ENCODE data around the gene NFE2L3. TPM values are rescaled to one million over a fixed set of nuclear protein-coding genes. Genes with fewer than 3 reads are reported as not detected.
"Not testable (repeated sequence)": the region's sequence is repeated elsewhere in the genome, so short reads cannot be mapped to it uniquely, and the experiment has no call there.

The NFE2L3 gene
- total RNA-seq, 1 donor from 2014 or later, result 42.1 TPM

GRCh38 chr7:26169271-26169670 is 17.3 kb downstream of the NFE2L3 start:
- Mint-ChIP-seq H3K27me3 (ENCODE audit: unreplicated experiment) (peaks cover under 1% of the 10 kb centered on the region), H3K27ac (ENCODE audit: unreplicated experiment) (no peak overlapping the region), H3K36me3 (ENCODE audit: unreplicated experiment) (peaks cover 4% of the 10 kb centered on the region), H3K4me1 (ENCODE audit: low read depth, unreplicated experiment) (no peaks in the 10 kb centered on the region), H3K4me3 (ENCODE audit: unreplicated experiment) (no peak overlapping the region), H3K9me3 (ENCODE audit: unreplicated experiment) (peaks cover 2% of the 10 kb centered on the region)
- no peak for DNase-seq
- no peak for TF ChIP-seq CTCF (IDR thresholded peaks at IDR 0.05; ENCODE audit: partially characterized antibody, unreplicated experiment)

GRCh38 chr7:26170663-26171062 is 18.7 kb downstream of the NFE2L3 start:
- no peak for TF ChIP-seq CTCF (IDR thresholded peaks at IDR 0.05; ENCODE audit: partially characterized antibody, unreplicated experiment)
- peaks cover 4% of the 10 kb centered on the region for H3K36me3 Mint-ChIP-seq (ENCODE audit: unreplicated experiment)

GRCh38 chr7:26171601-26172000 is 19.6 kb downstream of the NFE2L3 start:
- H3K9me3 Mint-ChIP-seq (ENCODE audit: unreplicated experiment), result peaks cover 3% of the 10 kb centered on the region
- H3K4me3 Mint-ChIP-seq (ENCODE audit: unreplicated experiment), result no peak overlapping the region
- peaks cover 4% of the 10 kb centered on the region for H3K36me3 Mint-ChIP-seq (ENCODE audit: unreplicated experiment)
- peaks cover 4% of the 10 kb centered on the region for H3K27me3 Mint-ChIP-seq (ENCODE audit: unreplicated experiment)
- no peaks in the 10 kb centered on the region for H3K4me1 Mint-ChIP-seq (ENCODE audit: low read depth, unreplicated experiment)
- no peak overlapping the region for H3K27ac Mint-ChIP-seq (ENCODE audit: unreplicated experiment)
- no peak for TF ChIP-seq CTCF (IDR thresholded peaks at IDR 0.05; ENCODE audit: partially characterized antibody, unreplicated experiment)
- no peak for DNase-seq

More at GRCh38 chr7:26170663-26171062, 18.7 kb downstream of the NFE2L3 start:
- no peak overlapping the region for H3K27ac Mint-ChIP-seq (ENCODE audit: unreplicated experiment)
- H3K27me3 Mint-ChIP-seq (ENCODE audit: unreplicated experiment), result peaks cover 2% of the 10 kb centered on the region
- H3K9me3 Mint-ChIP-seq (ENCODE audit: unreplicated experiment), result peaks cover 2% of the 10 kb centered on the region
- no peak for DNase-seq
- H3K4me1 Mint-ChIP-seq (ENCODE audit: low read depth, unreplicated experiment), result no peaks in the 10 kb centered on the region
- H3K4me3 Mint-ChIP-seq (ENCODE audit: unreplicated experiment), result no peak overlapping the region

GRCh38 chr7:26172048-26172447 is 20.1 kb downstream of the NFE2L3 start:
- Mint-ChIP-seq H3K27me3 (ENCODE audit: unreplicated experiment) (peaks cover 4% of the 10 kb centered on the region), H3K27ac (ENCODE audit: unreplicated experiment) (no peak overlapping the region), H3K4me1 (ENCODE audit: low read depth, unreplicated experiment) (no peaks in the 10 kb centered on the region), H3K9me3 (ENCODE audit: unreplicated experiment) (peaks cover 3% of the 10 kb centered on the region), H3K36me3 (ENCODE audit: unreplicated experiment) (peaks cover 4% of the 10 kb centered on the region), H3K4me3 (ENCODE audit: unreplicated experiment) (no peak overlapping the region)
- no peak for DNase-seq
- no peak for TF ChIP-seq CTCF (IDR thresholded peaks at IDR 0.05; ENCODE audit: partially characterized antibody, unreplicated experiment)

GRCh38 chr7:26175903-26176302 is 23.9 kb downstream of the NFE2L3 start:
- H3K36me3 Mint-ChIP-seq (ENCODE audit: unreplicated experiment); H3K9me3 Mint-ChIP-seq (ENCODE audit: unreplicated experiment); H3K27me3 Mint-ChIP-seq (ENCODE audit: unreplicated experiment); H3K4me1 Mint-ChIP-seq (ENCODE audit: low read depth, unreplicated experiment); DNase-seq: not testable (repeated sequence)
- peak overlapping the region; percentile 52 for H3K4me3 Mint-ChIP-seq (ENCODE audit: unreplicated experiment)
- H3K27ac Mint-ChIP-seq (ENCODE audit: unreplicated experiment), result peak overlapping the region; percentile 94

- H3K4me3 Mint-ChIP-seq (ENCODE audit: unreplicated experiment); H3K27me3 Mint-ChIP-seq (ENCODE audit: unreplicated experiment); H3K9me3 Mint-ChIP-seq (ENCODE audit: unreplicated experiment); H3K36me3 Mint-ChIP-seq (ENCODE audit: unreplicated experiment); DNase-seq; H3K27ac Mint-ChIP-seq (ENCODE audit: unreplicated experiment); H3K4me1 Mint-ChIP-seq (ENCODE audit: low read depth, unreplicated experiment): not testable (repeated sequence)
Measured at GRCh38 chr7:26176696-26177095, 24.7 kb downstream of the NFE2L3 start.

- peak overlapping the region; percentile 15 for H3K4me3 Mint-ChIP-seq (ENCODE audit: unreplicated experiment)
- H3K9me3 Mint-ChIP-seq (ENCODE audit: unreplicated experiment); H3K27me3 Mint-ChIP-seq (ENCODE audit: unreplicated experiment); H3K4me1 Mint-ChIP-seq (ENCODE audit: low read depth, unreplicated experiment); DNase-seq; H3K36me3 Mint-ChIP-seq (ENCODE audit: unreplicated experiment): not testable (repeated sequence)
- peak overlapping the region; percentile 4 for H3K27ac Mint-ChIP-seq (ENCODE audit: unreplicated experiment)
Measured at GRCh38 chr7:26177269-26177668, 25.3 kb downstream of the NFE2L3 start.
